Mesothelial cell of epicardium (in vitro differentiated cells): Measurements from ENCODE around the gene TBC1D32. TPM values are rescaled to one million over a fixed set of nuclear protein-coding genes. Genes with fewer than 3 reads are reported as not detected.
"Not testable (repeated sequence)": the region's sequence is repeated elsewhere in the genome, so short reads cannot be mapped to it uniquely, and the experiment has no call there.

Experiments
- DNase-seq, 2 experiments: peaks; one replicate each; pipeline ENCODE4 v3.0.0; 2021; ENCODE audit warnings: low spot score in 2 of 2; ENCODE audit not compliant: unreplicated experiment in 2 of 2
- H3K27ac Mint-ChIP-seq: 2 replicates; pipeline ENCODE4 v1.8.0; 2021; ENCODE audit warnings: mixed read lengths
- H3K27me3 Mint-ChIP-seq: 2 replicates; pipeline ENCODE4 v1.8.0; 2021; ENCODE audit warnings: low read depth, mixed read lengths
- H3K36me3 Mint-ChIP-seq: 2 replicates; pipeline ENCODE4 v1.8.0; 2021; ENCODE audit warnings: mixed read lengths
- H3K4me1 Mint-ChIP-seq: 2 replicates; pipeline ENCODE4 v1.8.0; 2021; ENCODE audit warnings: mixed read lengths
- H3K4me3 Mint-ChIP-seq: 2 replicates; pipeline ENCODE4 v1.8.0; 2021; ENCODE audit warnings: mild to moderate bottlenecking, moderate library complexity, mixed read lengths
- H3K9me3 Mint-ChIP-seq: 2 replicates; pipeline ENCODE4 v1.8.0; 2021; ENCODE audit warnings: mixed read lengths
- total RNA-seq: library from RNA; stranded (reverse); gene quantifications from 3 replicates; pipeline ENCODE4 v1.2.1, GENCODE V29; 2021
- TF ChIP-seq, protein P1 (sequence below): fragments of 200-600 bp; sonication (generic); IDR thresholded peaks from one replicate; pipeline ENCODE4 v1.5.0; 2021; ENCODE audit warnings: antibody characterized with exemption; ENCODE audit not compliant: unreplicated experiment

The TBC1D32 gene, protein sequence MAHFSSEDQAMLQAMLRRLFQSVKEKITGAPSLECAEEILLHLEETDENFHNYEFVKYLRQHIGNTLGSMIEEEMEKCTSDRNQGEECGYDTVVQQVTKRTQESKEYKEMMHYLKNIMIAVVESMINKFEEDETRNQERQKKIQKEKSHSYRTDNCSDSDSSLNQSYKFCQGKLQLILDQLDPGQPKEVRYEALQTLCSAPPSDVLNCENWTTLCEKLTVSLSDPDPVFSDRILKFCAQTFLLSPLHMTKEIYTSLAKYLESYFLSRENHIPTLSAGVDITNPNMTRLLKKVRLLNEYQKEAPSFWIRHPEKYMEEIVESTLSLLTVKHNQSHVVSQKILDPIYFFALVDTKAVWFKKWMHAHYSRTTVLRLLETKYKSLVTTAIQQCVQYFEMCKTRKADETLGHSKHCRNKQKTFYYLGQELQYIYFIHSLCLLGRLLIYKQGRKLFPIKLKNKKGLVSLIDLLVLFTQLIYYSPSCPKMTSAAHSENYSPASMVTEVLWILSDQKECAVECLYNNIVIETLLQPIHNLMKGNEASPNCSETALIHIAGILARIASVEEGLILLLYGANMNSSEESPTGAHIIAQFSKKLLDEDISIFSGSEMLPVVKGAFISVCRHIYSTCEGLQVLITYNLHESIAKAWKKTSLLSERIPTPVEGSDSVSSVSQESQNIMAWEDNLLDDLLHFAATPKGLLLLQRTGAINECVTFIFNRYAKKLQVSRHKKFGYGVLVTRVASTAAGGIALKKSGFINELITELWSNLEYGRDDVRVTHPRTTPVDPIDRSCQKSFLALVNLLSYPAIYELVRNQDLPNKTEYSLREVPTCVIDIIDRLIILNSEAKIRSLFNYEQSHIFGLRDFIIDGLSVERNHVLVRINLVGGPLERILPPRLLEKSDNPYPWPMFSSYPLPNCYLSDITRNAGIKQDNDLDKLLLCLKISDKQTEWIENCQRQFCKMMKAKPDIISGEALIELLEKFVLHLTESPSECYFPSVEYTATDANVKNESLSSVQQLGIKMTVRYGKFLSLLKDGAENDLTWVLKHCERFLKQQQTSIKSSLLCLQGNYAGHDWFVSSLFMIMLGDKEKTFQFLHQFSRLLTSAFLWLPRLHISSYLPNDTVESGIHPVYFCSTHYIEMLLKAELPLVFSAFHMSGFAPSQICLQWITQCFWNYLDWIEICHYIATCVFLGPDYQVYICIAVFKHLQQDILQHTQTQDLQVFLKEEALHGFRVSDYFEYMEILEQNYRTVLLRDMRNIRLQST
- total RNA-seq, result 26.7 to 30.1 TPM (median 26.8 TPM) in 3 replicates

DNA sequence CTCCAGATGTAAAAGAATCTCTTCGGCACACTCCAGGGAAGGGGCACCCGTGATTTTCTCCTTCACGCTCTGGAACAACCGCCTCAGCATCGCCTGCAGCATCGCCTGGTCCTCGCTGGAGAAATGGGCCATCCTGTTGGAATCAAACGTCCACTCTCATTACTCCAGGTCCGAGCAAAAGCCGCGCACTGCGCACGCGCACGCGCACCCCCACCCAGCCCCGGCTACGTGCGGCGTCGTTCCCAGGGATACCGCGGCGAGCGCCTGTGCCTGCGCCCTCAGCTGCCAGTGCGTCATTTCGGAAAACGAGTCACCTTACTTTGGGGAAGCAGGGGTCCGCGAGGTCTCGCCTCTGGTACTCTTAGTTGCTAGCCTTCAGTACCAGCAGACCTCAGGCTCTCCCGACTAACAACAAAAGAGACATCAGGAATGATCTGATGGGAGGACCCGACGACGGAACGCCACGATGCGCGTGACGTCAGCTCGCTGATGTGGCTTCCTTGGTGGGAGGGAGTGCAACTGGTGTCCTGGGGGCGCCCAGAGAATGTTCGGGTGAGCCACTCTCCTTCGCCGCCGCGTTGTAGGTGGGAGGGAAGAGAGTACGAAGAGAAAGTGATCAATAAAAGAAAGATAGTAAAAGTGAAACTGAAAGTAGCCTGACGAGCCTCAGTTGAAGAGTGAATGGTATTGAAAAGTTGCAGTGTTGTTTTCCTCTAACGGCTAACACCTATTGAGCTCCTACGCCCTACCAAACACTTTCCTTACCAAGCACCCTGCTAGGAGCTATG is at the start of gene TBC1D32:
TBC1D32 (minus strand) TSS at position 182 of the 788 bp plus-strand sequence; CDS start at position 132, 50 bp downstream.
- peak; percentile 74 to 94 for DNase-seq
- H3K36me3 Mint-ChIP-seq, result peaks cover 1% of the 10 kb centered on the region
- H3K9me3 Mint-ChIP-seq, result no peaks in the 10 kb centered on the region

DNA sequence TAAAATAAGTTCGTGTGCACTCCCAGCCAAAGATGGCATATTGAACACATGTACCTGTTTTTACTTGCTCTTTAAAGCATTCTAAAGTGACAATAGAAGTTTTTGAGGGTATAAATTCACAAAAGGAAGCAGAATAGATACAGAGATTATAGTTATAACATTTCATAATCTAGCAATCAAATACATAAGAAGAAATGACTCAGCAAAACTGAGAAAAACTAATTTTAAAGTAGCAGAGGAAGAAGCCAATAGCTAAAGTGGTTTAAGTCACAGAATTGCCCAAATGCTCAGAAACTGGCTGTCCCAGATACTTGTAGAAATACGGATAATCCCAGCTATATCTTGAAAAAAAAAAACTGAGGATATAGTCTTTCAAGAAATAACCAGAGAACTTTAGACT is 49.2 kb upstream of the TBC1D32 start:
- no peak for DNase-seq
- Mint-ChIP-seq H3K27ac (no peak overlapping the region), H3K27me3 (no peaks in the 10 kb centered on the region), H3K4me1 (peaks cover 6% of the 10 kb centered on the region), H3K4me3 (no peak overlapping the region), H3K9me3 (no peaks in the 10 kb centered on the region), H3K36me3 (no peaks in the 10 kb centered on the region)
- TF ChIP-seq, protein P1, sequence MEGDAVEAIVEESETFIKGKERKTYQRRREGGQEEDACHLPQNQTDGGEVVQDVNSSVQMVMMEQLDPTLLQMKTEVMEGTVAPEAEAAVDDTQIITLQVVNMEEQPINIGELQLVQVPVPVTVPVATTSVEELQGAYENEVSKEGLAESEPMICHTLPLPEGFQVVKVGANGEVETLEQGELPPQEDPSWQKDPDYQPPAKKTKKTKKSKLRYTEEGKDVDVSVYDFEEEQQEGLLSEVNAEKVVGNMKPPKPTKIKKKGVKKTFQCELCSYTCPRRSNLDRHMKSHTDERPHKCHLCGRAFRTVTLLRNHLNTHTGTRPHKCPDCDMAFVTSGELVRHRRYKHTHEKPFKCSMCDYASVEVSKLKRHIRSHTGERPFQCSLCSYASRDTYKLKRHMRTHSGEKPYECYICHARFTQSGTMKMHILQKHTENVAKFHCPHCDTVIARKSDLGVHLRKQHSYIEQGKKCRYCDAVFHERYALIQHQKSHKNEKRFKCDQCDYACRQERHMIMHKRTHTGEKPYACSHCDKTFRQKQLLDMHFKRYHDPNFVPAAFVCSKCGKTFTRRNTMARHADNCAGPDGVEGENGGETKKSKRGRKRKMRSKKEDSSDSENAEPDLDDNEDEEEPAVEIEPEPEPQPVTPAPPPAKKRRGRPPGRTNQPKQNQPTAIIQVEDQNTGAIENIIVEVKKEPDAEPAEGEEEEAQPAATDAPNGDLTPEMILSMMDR, result no peak

More for the DNA sequence above, at the start of gene TBC1D32:
- Mint-ChIP-seq H3K4me1 (peaks cover 34% of the 10 kb centered on the region), H3K4me3 (peak within 1 kb of the TSS; percentile 91), H3K27me3 (no peaks in the 10 kb centered on the region), H3K27ac (peak within 1 kb of the TSS; percentile 99)
- TF ChIP-seq, protein P1, result no peak

DNA sequence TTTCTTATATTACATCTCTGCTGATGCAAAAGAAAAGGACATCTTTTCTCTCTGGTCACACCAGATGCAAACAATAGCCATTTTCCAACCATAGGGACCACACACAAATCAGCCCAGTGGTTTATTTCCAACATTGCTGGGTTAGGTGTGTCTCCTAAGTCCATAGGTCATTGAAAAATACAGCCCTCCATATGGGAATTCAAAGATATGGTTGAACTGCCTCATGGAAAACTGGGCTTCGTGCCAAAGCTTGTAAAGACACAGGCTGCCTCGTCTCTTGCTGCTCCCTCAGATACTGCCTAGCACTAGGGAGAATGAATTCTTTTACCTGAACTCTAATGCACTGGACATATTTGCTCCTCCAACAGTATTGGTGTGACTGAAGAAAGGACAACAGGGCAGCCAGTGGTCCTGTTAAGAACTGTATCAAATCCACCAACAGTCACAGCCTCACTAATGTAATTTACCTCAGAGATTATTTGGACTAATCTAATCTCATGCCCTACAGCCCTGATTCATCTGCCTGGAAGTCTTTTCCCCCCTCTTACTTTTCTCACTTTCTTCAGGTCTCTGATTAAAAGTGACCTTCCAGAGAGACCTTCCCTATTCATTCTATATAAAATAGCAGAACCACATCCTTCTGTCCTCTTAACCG is 48.3 kb upstream of the TBC1D32 start:
- Mint-ChIP-seq H3K9me3 (no peaks in the 10 kb centered on the region), H3K4me1 (peaks cover 6% of the 10 kb centered on the region), H3K36me3 (no peaks in the 10 kb centered on the region), H3K27me3 (no peaks in the 10 kb centered on the region), H3K27ac (peak overlapping the region; percentile 61), H3K4me3 (no peak overlapping the region)
- TF ChIP-seq, protein P1, result no peak
- peak; percentile 34 to 47 for DNase-seq

DNA sequence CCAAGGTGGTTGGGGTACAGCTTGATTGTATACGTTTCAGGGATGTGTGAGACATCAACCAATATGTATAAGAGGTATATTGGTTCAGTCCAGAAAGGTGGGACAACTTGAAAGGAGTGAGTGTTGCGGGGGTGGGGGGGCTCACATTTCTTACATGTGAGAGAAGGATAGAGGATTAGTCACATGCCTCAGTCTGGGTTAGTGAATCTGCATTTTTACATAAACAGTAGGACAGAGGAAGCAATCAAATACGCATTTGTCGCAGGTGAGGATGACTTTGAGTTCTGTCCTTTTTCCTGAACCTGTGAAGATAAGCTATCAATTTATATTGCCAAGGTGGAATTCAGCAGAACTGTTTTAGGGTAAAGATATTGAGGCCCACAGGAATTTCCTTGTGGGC is 42.1 kb upstream of the TBC1D32 start:
- Mint-ChIP-seq H3K27me3 (no peaks in the 10 kb centered on the region), H3K4me3 (no peak overlapping the region), H3K4me1 (no peaks in the 10 kb centered on the region), H3K27ac (no peak overlapping the region), H3K36me3 (no peaks in the 10 kb centered on the region), H3K9me3 (peaks cover 26% of the 10 kb centered on the region)
- no peak for DNase-seq
- TF ChIP-seq, protein P1, result no peak

DNA sequence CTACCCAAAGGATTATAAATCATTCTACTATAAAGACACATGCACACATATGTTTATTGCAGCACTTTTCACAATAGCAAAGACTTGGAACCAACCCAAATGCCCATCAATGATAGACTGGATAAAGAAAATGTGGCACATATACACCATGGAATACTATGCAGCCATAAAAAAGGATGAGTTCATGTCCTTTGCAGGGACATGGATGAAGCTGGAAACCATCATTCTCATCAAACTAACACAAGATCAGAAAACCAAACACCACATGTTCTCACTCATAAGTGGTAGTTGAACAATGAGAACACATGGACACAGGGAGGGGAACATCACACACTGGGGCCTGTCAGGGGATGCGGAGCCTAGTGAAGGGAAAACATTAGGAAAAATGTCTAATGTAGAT is 39.9 kb upstream of the TBC1D32 start:
- H3K36me3 Mint-ChIP-seq, H3K27ac Mint-ChIP-seq, H3K4me1 Mint-ChIP-seq, H3K4me3 Mint-ChIP-seq, DNase-seq, H3K27me3 Mint-ChIP-seq: not testable (repeated sequence)
- H3K9me3 Mint-ChIP-seq, result peaks cover 29% of the 10 kb centered on the region
